DOHH2 (cell line): ENCODE data around the gene KLF2.
"Not testable (repeated sequence)": the region's sequence is repeated elsewhere in the genome, so short reads cannot be mapped to it uniquely, and the experiment has no call there.

ENCODE experiments used
- CTCF ChIP-seq: fragments of 200-600 bp; sonication (generic); IDR thresholded peaks from one replicate; pipeline ENCODE4 v1.5.1; 2014; ENCODE audit warnings: antibody characterized with exemption, mild to moderate bottlenecking, low read depth, low read length; ENCODE audit not compliant: poor library complexity, severe bottlenecking
- EZH2phosphoT487 ChIP-seq: fragments of 200-600 bp; sonication (generic); IDR thresholded peaks from 2 replicates; pipeline ENCODE4 v1.6.1; 2017; ENCODE audit warnings: borderline replicate concordance, mild to moderate bottlenecking, antibody characterized with exemption, low read length, moderate library complexity, mixed read lengths

- TF ChIP-seq CTCF, EZH2phosphoT487: not testable (repeated sequence)
Measured at GRCh38 chr19:16305060-16305459, 19.6 kb upstream of the KLF2 start.
